A549 (cell line): ENCODE results near the gene NYAP2.

Source experiments
- BCL3 ChIP-seq: fragments of >200 bp; sonication (Bioruptor Twin); formaldehyde crosslinking; IDR thresholded peaks from 3 replicates; pipeline ENCODE4 v1.6.1; 2016
- JUN ChIP-seq, 2 experiments: fragments of >200 bp; sonication (Bioruptor Twin); formaldehyde crosslinking; IDR thresholded peaks; 2 replicates in 1 of 2; 3 replicates in 1 of 2; pipeline ENCODE4 v1.6.1; 2016 to 2017
- NR3C1 ChIP-seq: fragments of >200 bp; sonication (Bioruptor Twin); formaldehyde crosslinking; IDR thresholded peaks from 3 replicates; pipeline ENCODE4 v1.6.1; 2017
- RAD21 ChIP-seq, 2 experiments: fragments of >200 bp in 1 of 2; sonication (Bioruptor Twin) in 1 of 2; formaldehyde crosslinking in 1 of 2; IDR thresholded peaks in 1 of 2; conservative IDR thresholded peaks in 1 of 2; 2 replicates in 1 of 2; 3 replicates in 1 of 2; pipeline ENCODE4 v1.6.1; 2012 to 2018; ENCODE audit warnings: inconsistent platforms in 1 of 2
- TF ChIP-seq, protein P1 (sequence below): IDR thresholded peaks from 2 replicates; pipeline ENCODE4 v1.6.1; 2012
- TF ChIP-seq, protein P2 (sequence below): fragments of >200 bp; sonication (Bioruptor Twin); formaldehyde crosslinking; IDR thresholded peaks from 3 replicates; pipeline ENCODE4 v1.5.1; 2016

DNA sequence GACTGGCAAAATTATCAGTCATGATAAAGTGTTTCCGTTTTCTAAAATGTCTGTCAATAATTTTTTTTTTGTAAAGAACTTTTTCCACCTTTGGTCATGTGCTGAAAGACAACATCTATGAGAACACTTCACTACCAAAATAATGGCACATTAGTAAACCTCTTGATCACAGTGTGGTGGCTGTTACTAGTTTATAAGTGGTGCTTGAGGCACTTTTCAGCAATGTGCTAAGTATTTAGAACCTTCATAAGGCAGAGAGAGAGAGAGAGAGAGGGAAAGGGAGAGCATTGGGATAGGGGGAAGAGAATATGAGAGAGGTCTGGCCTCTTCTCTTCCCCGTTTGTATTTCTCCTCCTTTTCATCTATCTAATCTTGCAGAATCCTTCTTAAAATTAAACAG, 1.1 kb upstream of the NYAP2 start:
- TF ChIP-seq, protein P1, sequence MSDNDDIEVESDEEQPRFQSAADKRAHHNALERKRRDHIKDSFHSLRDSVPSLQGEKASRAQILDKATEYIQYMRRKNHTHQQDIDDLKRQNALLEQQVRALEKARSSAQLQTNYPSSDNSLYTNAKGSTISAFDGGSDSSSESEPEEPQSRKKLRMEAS: no peak
- TF ChIP-seq, protein P2, sequence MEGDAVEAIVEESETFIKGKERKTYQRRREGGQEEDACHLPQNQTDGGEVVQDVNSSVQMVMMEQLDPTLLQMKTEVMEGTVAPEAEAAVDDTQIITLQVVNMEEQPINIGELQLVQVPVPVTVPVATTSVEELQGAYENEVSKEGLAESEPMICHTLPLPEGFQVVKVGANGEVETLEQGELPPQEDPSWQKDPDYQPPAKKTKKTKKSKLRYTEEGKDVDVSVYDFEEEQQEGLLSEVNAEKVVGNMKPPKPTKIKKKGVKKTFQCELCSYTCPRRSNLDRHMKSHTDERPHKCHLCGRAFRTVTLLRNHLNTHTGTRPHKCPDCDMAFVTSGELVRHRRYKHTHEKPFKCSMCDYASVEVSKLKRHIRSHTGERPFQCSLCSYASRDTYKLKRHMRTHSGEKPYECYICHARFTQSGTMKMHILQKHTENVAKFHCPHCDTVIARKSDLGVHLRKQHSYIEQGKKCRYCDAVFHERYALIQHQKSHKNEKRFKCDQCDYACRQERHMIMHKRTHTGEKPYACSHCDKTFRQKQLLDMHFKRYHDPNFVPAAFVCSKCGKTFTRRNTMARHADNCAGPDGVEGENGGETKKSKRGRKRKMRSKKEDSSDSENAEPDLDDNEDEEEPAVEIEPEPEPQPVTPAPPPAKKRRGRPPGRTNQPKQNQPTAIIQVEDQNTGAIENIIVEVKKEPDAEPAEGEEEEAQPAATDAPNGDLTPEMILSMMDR: no peak
- TF ChIP-seq RAD21 (conservative IDR thresholded peaks at IDR 0.05 in 1 of 2, IDR thresholded peaks at IDR 0.05 in 1 of 2) (no peak), JUN (IDR thresholded peaks at IDR 0.05) (no peak), BCL3 (no peak), NR3C1 (no peak)
